Measurements from ENCODE around the gene ELOVL3. TPM values are rescaled to one million over a fixed set of nuclear protein-coding genes. Genes with fewer than 3 reads are reported as not detected.

The ELOVL3 gene
- total and polyA plus RNA-seq, 2 experiments from 2014 or later = 0.59 TPM; not detected in 1

- H3K9me3 Mint-ChIP-seq = no peaks in the 10 kb centered on the region; the same call in 2 of the 3 replicates
Observed at GRCh38 chr10:102247734-102248133, 21.6 kb downstream of the ELOVL3 start.

More at GRCh38 chr10:102247734-102248133, 21.6 kb downstream of the ELOVL3 start:
- H3K9me2 ChIP-seq (ENCODE audit: insufficient read depth) = no peaks in the 10 kb centered on the region
- no peak overlapping the region for H3K27ac ChIP-seq (ENCODE audit: low read depth)
- H3K79me2 ChIP-seq (replicated peaks; ENCODE audit: insufficient read depth) = peaks cover 68% of the 10 kb centered on the region
- no peak overlapping the region for H3K4me3 ChIP-seq
- H3K27ac Mint-ChIP-seq = no peak overlapping the region
- no peak overlapping the region for H3K4me2 ChIP-seq
- H3K36me3 ChIP-seq (ENCODE audit: insufficient read depth) = no peaks in the 10 kb centered on the region
- ATAC-seq (no peak), DNase-seq (ENCODE audit: low spot score) (no peak)
- no peak overlapping the region for H2AFZ ChIP-seq
- peaks cover 15% of the 10 kb centered on the region for H3K4me1 ChIP-seq (ENCODE audit: insufficient read depth)
- H3K4me1 Mint-ChIP-seq = peaks cover 18% of the 10 kb centered on the region
- H4K20me1 ChIP-seq (replicated peaks; ENCODE audit: insufficient read depth) = peaks cover 44% of the 10 kb centered on the region
- no peaks in the 10 kb centered on the region for H3F3A ChIP-seq (replicated peaks; ENCODE audit: low read depth)
- peaks cover 13% of the 10 kb centered on the region for H3K27me3 ChIP-seq (ENCODE audit: insufficient read depth)
- H3K4me3 Mint-ChIP-seq = no peak overlapping the region
- peaks cover 10% of the 10 kb centered on the region for H3K27me3 Mint-ChIP-seq (ENCODE audit: insufficient read depth, low read depth, poor library complexity)
- no peak for TF ChIP-seq STAT1 (IDR thresholded peaks at IDR 0.05; ENCODE audit: unreplicated experiment)
- no peak for TF ChIP-seq REST (IDR thresholded peaks at IDR 0.05; ENCODE audit: unreplicated experiment)
- TF ChIP-seq, protein P1, sequence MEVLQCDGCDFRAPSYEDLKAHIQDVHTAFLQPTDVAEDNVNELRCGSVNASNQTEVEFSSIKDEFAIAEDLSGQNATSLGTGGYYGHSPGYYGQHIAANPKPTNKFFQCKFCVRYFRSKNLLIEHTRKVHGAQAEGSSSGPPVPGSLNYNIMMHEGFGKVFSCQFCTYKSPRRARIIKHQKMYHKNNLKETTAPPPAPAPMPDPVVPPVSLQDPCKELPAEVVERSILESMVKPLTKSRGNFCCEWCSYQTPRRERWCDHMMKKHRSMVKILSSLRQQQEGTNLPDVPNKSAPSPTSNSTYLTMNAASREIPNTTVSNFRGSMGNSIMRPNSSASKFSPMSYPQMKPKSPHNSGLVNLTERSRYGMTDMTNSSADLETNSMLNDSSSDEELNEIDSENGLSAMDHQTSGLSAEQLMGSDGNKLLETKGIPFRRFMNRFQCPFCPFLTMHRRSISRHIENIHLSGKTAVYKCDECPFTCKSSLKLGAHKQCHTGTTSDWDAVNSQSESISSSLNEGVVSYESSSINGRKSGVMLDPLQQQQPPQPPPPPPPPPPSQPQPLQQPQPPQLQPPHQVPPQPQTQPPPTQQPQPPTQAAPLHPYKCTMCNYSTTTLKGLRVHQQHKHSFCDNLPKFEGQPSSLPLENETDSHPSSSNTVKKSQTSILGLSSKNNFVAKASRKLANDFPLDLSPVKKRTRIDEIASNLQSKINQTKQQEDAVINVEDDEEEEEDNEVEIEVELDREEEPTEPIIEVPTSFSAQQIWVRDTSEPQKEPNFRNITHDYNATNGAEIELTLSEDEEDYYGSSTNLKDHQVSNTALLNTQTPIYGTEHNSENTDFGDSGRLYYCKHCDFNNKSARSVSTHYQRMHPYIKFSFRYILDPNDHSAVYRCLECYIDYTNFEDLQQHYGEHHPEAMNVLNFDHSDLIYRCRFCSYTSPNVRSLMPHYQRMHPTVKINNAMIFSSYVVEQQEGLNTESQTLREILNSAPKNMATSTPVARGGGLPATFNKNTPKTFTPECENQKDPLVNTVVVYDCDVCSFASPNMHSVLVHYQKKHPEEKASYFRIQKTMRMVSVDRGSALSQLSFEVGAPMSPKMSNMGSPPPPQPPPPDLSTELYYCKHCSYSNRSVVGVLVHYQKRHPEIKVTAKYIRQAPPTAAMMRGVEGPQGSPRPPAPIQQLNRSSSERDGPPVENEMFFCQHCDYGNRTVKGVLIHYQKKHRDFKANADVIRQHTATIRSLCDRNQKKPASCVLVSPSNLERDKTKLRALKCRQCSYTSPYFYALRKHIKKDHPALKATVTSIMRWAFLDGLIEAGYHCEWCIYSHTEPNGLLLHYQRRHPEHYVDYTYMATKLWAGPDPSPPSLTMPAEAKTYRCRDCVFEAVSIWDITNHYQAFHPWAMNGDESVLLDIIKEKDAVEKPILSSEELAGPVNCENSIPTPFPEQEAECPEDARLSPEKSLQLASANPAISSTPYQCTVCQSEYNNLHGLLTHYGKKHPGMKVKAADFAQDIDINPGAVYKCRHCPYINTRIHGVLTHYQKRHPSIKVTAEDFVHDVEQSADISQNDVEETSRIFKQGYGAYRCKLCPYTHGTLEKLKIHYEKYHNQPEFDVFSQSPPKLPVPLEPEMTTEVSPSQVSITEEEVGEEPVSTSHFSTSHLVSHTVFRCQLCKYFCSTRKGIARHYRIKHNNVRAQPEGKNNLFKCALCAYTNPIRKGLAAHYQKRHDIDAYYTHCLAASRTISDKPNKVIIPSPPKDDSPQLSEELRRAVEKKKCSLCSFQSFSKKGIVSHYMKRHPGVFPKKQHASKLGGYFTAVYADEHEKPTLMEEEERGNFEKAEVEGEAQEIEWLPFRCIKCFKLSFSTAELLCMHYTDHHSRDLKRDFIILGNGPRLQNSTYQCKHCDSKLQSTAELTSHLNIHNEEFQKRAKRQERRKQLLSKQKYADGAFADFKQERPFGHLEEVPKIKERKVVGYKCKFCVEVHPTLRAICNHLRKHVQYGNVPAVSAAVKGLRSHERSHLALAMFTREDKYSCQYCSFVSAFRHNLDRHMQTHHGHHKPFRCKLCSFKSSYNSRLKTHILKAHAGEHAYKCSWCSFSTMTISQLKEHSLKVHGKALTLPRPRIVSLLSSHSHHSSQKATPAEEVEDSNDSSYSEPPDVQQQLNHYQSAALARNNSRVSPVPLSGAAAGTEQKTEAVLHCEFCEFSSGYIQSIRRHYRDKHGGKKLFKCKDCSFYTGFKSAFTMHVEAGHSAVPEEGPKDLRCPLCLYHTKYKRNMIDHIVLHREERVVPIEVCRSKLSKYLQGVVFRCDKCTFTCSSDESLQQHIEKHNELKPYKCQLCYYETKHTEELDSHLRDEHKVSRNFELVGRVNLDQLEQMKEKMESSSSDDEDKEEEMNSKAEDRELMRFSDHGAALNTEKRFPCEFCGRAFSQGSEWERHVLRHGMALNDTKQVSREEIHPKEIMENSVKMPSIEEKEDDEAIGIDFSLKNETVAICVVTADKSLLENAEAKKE (CRISPR knock-in tag; IDR thresholded peaks at IDR 0.05) = no peak
- TF ChIP-seq, protein P2, sequence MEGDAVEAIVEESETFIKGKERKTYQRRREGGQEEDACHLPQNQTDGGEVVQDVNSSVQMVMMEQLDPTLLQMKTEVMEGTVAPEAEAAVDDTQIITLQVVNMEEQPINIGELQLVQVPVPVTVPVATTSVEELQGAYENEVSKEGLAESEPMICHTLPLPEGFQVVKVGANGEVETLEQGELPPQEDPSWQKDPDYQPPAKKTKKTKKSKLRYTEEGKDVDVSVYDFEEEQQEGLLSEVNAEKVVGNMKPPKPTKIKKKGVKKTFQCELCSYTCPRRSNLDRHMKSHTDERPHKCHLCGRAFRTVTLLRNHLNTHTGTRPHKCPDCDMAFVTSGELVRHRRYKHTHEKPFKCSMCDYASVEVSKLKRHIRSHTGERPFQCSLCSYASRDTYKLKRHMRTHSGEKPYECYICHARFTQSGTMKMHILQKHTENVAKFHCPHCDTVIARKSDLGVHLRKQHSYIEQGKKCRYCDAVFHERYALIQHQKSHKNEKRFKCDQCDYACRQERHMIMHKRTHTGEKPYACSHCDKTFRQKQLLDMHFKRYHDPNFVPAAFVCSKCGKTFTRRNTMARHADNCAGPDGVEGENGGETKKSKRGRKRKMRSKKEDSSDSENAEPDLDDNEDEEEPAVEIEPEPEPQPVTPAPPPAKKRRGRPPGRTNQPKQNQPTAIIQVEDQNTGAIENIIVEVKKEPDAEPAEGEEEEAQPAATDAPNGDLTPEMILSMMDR (conservative IDR thresholded peaks at IDR 0.05; ENCODE audit: low read depth in 2 of 2) = no peak
- no peak for TF ChIP-seq JUNB (IDR thresholded peaks at IDR 0.05; ENCODE audit: unreplicated experiment)
- no peak for TF ChIP-seq ETS1 (IDR thresholded peaks at IDR 0.05)
- no peak for TF ChIP-seq CREB1 (CRISPR knock-in tag; IDR thresholded peaks at IDR 0.05; ENCODE audit: low read depth)
- no peak for TF ChIP-seq EZH2 (IDR thresholded peaks at IDR 0.05; ENCODE audit: low read depth, unreplicated experiment)
- no peak for TF ChIP-seq ZNF331 (CRISPR knock-in tag; IDR thresholded peaks at IDR 0.05; ENCODE audit: low read depth)
- TF ChIP-seq NANOG (IDR thresholded peaks at IDR 0.05; ENCODE audit: borderline replicate concordance) = no peak
- TF ChIP-seq POLR2AphosphoS5 (IDR thresholded peaks at IDR 0.05; ENCODE audit: low read depth) = no peak
- no peak for TF ChIP-seq ZNF114 (CRISPR knock-in tag; IDR thresholded peaks at IDR 0.05)
- no peak for TF ChIP-seq EZH2phosphoT487 (IDR thresholded peaks at IDR 0.05; ENCODE audit: unreplicated experiment)
- H3K36me3 Mint-ChIP-seq (ENCODE audit: low read depth) = no peaks in the 10 kb centered on the region; the same call in 2 of the 3 replicates

Measured in GM23338 (cell line).